ENCODE measurements around the gene LZTR1. TPM values are rescaled to one million over a fixed set of nuclear protein-coding genes. Genes with fewer than 3 reads are reported as not detected.

The LZTR1 gene
- total RNA-seq, 8 experiments from 2014 or later = 19.0 to 47.1 (median 26.0) TPM

DNA sequence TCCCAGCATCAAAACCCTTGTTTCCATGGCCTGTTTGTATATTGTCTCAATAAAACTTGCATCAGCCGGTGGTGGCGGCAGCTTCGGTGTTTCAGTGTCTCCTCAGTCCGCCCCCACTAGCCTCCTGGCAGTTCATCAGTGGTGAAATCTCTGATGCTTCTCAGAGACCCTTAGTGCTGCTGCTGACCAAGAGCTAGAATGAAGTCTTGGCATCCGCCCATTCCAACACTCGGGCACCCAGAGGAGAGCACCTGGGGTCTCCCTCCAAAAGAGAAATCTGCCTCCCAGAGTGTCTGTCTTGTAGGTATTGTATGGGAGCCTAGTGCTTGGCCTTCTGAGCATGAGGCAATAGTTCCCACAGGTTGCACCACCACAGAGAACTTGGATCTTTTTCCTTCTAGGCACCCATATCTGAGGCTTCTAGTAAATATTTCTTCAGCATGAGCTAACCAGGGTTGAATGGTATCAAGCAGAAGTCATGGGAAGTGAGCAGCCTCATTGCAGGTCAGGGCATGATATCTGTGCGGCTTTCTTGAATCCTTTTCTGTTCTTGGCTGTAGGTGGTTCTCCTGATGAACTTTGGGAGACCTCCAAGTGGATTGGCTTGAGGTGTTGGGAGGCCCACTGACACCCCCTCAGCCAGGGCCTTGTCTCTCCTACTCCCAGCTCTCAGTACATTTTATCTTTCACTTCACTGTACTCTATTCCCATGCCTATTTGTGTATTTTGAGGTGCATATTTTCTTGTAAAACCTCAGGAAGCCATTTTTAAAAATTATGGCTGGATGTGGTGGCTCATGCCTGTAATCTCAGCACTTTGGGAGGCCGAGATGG lies 28.2 kb upstream of the LZTR1 start:
- no peak for ATAC-seq (replicated peaks in 6 of 8)
- Histone ChIP-seq H3K4me1 (replicated peaks in 1 of 2) (peaks cover 10 to 14% of the 10 kb centered on the region in 2 donors), H3K27ac (no peak overlapping the region), H3K4me3 (no peak overlapping the region)
- 83 to 100% (median 93%) methylated on average over 1 to 8 of the region's 8 CpGs; no CpG with 5 or more reads in 2 of the 10 experiments for WGBS, 10 experiments
- in situ Hi-C loops (cut with MboI; ENCODE audit: low pct_unique_long_range_greater_than_20kb in 2 of 9, low sequenced_read_pairs in 9 of 9, unreplicated experiment in 9 of 9) = no loop called here

DNA sequence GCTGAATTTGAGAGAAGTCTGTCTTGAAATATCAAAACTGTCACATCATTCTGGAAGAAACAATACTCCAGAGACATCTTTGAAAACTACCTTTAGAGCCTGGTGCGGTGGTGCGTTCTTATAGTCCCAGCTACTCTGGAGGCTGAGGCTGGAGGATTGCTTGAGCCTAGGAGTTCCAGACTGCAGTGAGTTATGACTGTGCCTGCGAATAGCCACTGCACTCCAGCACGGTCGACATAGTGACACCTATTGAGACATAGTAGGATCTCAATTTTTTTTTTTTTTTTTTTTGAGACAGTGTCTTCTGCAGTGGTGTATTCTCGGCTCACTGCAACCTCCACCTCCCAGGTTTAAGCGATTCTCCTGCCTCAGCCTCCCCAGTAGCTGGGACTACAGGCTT lies 26.5 kb upstream of the LZTR1 start:
- 0 to 100% (median 90%) methylated on average over 1 to 2 of the region's 7 CpGs; no CpG with 5 or more reads in 3 of the 10 experiments for WGBS, 10 experiments
- no peak overlapping the region for H3K4me3 ChIP-seq
- in situ Hi-C loops (cut with MboI; ENCODE audit: low pct_unique_long_range_greater_than_20kb in 2 of 9, low sequenced_read_pairs in 9 of 9, unreplicated experiment in 9 of 9) = no loop called here
- no peak overlapping the region for H3K27ac ChIP-seq
- no peak for ATAC-seq (replicated peaks in 6 of 8)
- H3K4me1 ChIP-seq (replicated peaks in 1 of 2) = peaks cover 10 to 14% of the 10 kb centered on the region in 2 donors

DNA sequence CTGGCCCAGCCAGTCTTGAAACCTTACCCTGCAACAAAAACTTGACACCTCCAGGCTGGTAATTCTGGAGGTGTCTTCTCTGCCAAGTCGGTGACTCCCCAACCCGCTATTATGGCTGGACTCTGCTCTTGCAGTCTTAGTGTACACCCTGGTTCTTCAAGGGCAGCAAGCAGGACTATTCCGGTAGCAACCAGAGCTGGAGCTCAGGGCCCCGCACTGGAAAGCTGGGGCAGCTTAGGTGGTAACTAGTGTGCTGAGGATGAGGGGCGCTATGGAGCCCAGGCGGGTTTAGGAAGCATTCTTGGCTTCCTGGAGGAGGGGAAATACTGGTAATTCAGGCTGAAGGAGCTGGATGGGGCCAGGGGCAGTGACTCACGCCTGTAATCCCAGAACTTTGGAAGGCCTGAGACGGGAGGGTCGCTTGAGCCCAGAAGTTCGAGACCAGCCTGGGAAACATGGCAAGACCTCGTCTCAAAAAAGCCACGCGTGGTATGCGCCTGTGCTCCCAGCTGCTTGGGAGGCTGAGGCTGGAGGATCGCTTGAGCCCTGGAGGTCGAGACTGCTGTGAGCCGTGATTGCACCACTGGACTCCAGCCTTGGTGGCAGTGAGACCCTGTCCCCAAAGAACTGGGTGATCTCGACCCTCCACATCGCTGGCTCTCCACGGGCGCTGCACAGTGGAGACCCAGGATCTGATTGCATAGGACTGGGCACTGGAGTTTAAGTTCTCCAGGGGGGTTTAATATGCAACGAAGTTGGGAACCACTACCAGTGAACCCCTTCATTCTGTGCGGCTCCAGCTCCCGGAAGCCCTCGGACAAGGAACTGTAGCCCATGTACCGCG lies 25.6 kb upstream of the LZTR1 start:
- WGBS, 10 experiments = 10 to 100% (median 50%) methylated on average over 1 to 11 of the region's 27 CpGs; no CpG with 5 or more reads in 3 of the 10 experiments

DNA sequence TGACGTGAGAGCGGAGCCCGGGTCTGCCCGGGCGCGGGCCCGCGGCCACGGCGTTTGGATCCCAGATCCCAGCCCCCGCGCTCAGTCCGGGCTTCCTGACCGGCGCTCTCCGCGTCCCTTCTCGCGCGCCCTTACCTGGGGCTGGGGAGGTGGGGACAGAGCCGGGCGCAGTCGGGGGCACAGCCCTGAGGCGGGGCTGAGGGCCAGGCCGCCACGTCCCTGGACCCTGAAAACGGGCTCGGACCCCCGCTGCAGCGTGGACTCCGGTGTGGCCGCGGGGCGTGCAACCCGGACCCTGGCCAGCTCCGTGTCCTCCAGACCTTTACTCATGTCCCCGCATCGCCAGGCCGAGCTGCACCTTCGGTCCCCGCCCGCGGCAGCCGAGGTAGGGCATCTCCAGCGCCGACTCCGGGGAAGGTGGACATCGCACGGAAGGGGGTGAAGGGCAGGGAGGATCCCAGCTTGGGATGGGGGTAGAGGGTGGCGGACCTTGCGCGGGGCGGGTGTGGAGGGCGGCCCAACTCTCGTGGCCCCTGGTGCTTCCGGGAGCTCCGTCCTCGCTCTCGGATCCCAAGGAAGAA lies 24.9 kb upstream of the LZTR1 start:
- Histone ChIP-seq H3K27ac (peak overlapping the region in 1 of 2 donors; percentile 15), H3K4me3 (peak overlapping the region in 4 of 5 donors; percentile 2 to 25 (median 16)), H3K4me1 (replicated peaks in 1 of 2) (peaks cover 6 to 14% of the 10 kb centered on the region in 2 donors)
- peak; percentile 41 to 57 (median 54) for ATAC-seq (replicated peaks in 6 of 8)
- in situ Hi-C loops (cut with MboI; ENCODE audit: low pct_unique_long_range_greater_than_20kb in 2 of 9, low sequenced_read_pairs in 9 of 9, unreplicated experiment in 9 of 9) = no loop called here
- no CpG with 5 or more reads among the region's 59 CpGs for WGBS, 10 experiments

More for the DNA sequence above, 25.6 kb upstream of the LZTR1 start:
- peaks cover 7 to 14% of the 10 kb centered on the region in 2 donors for H3K4me1 ChIP-seq (replicated peaks in 1 of 2)
- peak in 3 of 8 experiments; percentile 1 to 4 (median 4) for ATAC-seq (replicated peaks in 6 of 8)
- peak overlapping the region in 1 of 5 donors; percentile 25 for H3K4me3 ChIP-seq
- in situ Hi-C loops (cut with MboI; ENCODE audit: low pct_unique_long_range_greater_than_20kb in 2 of 9, low sequenced_read_pairs in 9 of 9, unreplicated experiment in 9 of 9) = no loop called here
- peak overlapping the region in 1 of 2 donors; percentile 15 for H3K27ac ChIP-seq

DNA sequence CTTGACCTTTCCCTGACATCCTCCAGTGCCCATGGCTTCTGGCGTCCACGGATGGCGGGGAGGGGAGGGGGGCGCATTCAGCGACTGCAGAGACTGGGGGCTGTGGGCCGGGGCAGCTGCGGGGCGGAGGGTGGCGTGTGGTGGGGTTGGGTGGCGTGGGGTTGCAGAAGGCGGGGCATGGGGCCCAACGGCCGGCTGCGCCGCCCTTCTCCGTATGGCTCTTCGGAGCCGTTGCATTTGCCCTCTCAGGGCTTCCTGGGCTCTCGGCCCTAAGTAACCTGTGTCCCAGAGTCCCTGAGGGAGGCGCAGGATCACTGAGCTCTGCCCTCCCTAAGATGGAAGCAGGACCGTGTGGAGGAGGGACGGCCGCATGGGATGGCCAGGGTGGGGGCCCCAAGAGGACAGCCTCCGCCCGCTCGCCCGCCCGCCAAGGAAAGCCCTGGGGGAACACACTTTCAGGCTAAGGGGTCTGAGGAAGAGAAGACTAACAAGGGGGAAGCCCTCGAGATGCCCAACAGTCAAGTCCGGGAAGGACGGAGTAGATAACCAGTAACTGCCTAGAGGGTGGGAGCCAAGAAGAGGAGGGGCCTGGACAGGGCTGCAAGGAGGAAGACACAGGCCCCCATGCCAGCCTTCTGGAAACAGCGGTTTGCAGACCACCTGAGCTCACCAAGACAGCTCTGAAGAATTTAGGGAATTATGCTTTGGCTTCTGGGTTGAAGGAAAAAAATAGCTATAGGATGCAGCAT lies 24.2 kb upstream of the LZTR1 start:
- peak; percentile 43 to 71 (median 58) for ATAC-seq (replicated peaks in 6 of 8)
- WGBS, 10 experiments = 7 to 70% (median 27%) methylated on average over 1 to 3 of the region's 32 CpGs; no CpG with 5 or more reads in 6 of the 10 experiments
- Histone ChIP-seq H3K27ac (peak overlapping the region in 1 of 2 donors; percentile 1), H3K4me1 (replicated peaks in 1 of 2) (peaks cover 6 to 14% of the 10 kb centered on the region in 2 donors), H3K4me3 (peak overlapping the region in 4 of 5 donors; percentile 2 to 25 (median 16))
- in situ Hi-C loops (cut with MboI; ENCODE audit: low pct_unique_long_range_greater_than_20kb in 2 of 9, low sequenced_read_pairs in 9 of 9, unreplicated experiment in 9 of 9) = no loop called here

DNA sequence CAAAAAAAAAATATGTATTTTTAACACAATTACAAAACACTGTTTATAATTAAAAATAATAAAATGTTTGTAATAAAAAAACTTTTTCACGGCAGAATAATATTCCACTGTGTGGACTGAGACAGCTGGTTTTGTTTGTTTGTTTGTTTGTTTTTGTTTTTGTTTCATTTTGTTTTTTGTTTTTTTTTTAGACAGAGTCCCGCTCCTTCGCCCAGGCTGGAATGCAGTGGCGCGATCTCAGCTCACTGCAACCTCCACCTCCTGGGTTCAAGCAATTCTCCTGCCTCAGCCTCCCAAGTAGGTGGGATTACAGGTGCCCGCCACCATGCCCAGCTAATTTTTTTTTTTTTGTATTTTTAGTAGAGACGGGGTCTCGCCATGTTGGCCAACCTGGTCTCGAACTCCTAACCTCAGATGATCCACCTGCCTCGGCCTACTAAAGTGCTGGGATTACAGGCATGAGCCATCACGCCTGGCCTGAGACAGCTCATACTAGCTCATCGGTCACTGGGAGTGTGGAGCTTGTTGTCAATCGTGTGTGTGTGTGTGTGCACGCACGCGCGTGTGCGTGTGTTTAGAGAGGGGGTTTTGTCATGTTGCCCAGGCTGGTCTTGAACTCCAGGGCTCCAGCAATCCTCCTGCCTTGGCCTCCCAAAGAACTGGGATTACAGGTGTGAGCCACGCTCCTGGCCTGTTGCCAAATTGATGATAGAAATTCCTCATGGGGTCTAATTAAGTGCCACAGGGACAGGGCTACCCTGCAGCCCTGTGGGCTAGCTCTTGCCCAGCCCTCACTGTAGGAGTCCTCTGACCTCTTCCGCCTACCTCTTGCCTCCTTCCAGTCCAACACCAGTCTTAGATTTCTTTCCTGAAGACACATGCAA lies 22.3 kb upstream of the LZTR1 start:
- no peak for ATAC-seq (replicated peaks in 6 of 8)
- 89 to 100% (median 99%) methylated on average over 4 to 16 of the region's 20 CpGs for WGBS, 10 experiments
- peaks cover 6 to 16% of the 10 kb centered on the region in 2 donors for H3K4me1 ChIP-seq (replicated peaks in 1 of 2)
- in situ Hi-C loops (cut with MboI; ENCODE audit: low pct_unique_long_range_greater_than_20kb in 2 of 9, low sequenced_read_pairs in 9 of 9, unreplicated experiment in 9 of 9) = no loop called here
- H3K4me3 ChIP-seq = no peak overlapping the region
- H3K27ac ChIP-seq = no peak overlapping the region

DNA sequence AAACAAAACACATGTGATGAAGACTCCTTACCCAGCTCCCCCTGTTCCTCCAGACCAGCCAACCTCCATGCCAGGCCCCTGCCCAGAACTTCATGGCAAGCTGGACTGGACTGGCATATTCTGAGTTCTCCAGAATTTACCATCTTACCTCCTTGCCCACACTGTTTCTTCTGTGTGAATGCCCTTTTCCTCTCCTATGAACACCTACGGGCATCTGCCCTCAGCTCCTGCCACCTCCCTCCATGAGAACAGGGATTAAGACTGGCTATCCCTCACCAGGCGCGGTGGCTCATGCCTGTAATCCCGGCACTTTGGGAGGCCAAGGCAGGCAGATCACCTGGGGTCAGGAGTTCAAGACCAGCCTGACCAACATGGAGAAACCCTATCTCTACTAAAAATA lies 21.5 kb upstream of the LZTR1 start:
- Histone ChIP-seq H3K4me1 (replicated peaks in 1 of 2) (peaks cover 6 to 16% of the 10 kb centered on the region in 2 donors), H3K4me3 (no peak overlapping the region), H3K27ac (no peak overlapping the region)
- WGBS, 10 experiments = 85 to 90% methylated on average over 2 to 4 of the region's 4 CpGs; no CpG with 5 or more reads in 8 of the 10 experiments
- no peak for ATAC-seq (replicated peaks in 6 of 8)
- in situ Hi-C loops (cut with MboI; ENCODE audit: low pct_unique_long_range_greater_than_20kb in 2 of 9, low sequenced_read_pairs in 9 of 9, unreplicated experiment in 9 of 9) = no loop called here

DNA sequence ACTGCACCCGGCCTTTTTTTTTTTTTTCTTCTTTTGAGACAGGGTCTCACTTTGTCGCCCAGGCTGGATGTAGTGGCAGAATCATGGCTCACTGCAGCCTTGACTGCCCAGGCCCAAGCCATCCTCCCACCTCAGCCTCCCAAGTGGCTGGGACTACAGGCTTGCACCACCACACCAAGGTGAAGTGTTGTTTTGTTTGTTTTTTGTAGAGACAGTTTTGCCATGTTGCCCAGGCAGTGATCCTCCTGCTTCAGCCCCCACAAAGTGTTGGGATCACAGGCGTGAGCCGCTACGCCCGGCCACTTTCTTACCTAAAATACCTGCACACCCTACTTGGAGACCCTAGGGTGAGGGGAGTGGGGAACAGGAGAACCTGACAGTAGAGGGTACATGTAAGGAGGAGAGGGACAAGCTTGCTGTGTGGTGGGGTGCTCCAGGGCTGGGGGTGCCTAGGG lies 19.6 kb upstream of the LZTR1 start:
- 40 to 100% (median 96%) methylated on average over 1 to 4 of the region's 6 CpGs; no CpG with 5 or more reads in 7 of the 10 experiments for WGBS, 10 experiments
- no peak for ATAC-seq (replicated peaks in 6 of 8)
- in situ Hi-C loops (cut with MboI; ENCODE audit: low pct_unique_long_range_greater_than_20kb in 2 of 9, low sequenced_read_pairs in 9 of 9, unreplicated experiment in 9 of 9) = no loop called here
- Histone ChIP-seq H3K4me3 (no peak overlapping the region), H3K4me1 (replicated peaks in 1 of 2) (peaks cover 6 to 16% of the 10 kb centered on the region in 2 donors), H3K27ac (no peak overlapping the region)

DNA sequence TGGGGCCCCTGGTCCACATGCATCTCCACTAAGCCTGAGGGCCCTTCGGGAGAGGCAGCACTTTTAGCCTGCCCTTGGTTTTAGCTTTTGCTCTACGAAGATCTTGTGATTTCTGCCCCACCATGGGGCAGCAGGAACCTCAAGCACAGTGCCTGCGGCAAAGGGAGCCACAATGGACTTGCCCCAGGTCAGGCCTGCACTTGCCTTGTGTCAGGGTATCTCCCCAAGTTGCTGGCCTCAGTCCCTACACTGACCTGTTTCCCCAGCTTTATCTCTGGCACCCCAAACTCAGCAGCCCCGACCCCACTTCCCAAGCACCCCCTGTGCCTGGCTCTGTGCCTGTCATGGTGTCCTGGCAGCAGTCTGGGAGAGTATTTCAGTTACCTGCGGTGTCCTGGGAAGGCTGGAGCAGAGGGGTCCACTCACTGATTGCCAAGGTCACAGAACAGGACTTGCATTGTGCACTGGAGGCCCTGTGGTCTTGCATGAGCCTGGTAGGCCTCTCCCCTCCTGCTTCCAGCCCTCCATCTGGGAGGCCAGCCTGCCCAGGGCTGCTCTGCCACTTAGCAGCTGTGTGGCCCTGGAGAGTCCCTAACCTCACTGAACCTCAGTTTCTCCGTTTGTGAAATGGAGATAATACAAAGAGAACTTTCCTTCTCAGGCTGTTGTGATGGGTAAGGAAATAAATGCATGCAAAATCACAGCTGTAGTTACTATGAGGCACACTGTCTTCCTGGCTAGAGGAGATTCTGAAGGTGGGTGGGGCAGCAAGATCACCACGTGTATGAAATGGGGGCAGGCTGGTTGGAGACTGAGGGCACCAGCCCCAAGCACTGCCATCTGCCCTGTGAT lies 18.7 kb upstream of the LZTR1 start:
- Histone ChIP-seq H3K27ac (no peak overlapping the region), H3K4me3 (no peak overlapping the region), H3K4me1 (replicated peaks in 1 of 2) (peaks cover 0 to 13% of the 10 kb centered on the region in 2 donors)
- peak in 2 of 8 experiments; percentile 34 to 46 for ATAC-seq (replicated peaks in 6 of 8)
- WGBS, 10 experiments = 60 to 95% (median 73%) methylated on average over 1 to 4 of the region's 7 CpGs; no CpG with 5 or more reads in 6 of the 10 experiments
- in situ Hi-C loops (cut with MboI; ENCODE audit: low pct_unique_long_range_greater_than_20kb in 2 of 9, low sequenced_read_pairs in 9 of 9, unreplicated experiment in 9 of 9) = no loop called here

DNA sequence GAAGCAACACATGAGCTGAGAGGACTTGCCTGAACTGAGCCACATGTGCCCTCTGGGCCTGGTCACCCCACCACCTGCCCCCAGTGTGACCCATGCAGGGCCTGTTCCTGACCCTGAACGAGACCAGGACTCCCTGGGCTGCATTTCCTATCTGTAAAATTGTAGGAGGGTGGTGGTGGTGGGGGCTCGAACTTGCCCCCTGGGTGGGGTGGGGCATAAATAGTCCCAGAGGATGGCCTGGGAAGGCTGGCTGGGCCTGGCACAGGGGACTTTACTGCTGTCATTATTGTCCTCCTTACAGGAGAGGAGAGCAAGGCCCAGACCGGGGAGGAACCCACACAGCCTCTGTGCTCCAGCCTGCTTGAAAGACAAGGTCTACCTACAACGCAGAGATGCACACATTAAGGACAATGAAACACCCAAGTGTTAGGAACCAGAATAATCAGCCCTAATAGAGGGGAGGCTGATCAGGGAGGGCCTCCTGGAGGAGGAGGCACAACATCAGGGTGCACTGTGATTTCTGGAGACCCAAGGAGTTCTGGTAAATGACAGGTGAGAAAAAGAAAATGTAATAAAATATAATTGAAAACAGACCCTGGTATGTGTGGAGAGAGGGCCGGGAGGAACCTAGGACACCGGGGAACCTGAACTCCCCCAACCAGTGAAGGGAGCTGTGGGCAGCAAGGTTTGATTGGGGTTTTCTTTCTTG lies 17.9 kb upstream of the LZTR1 start:
- peaks cover 0 to 13% of the 10 kb centered on the region in 2 donors for H3K4me1 ChIP-seq (replicated peaks in 1 of 2)
- peak overlapping the region in 3 of 5 donors; percentile 20 to 25 (median 21) for H3K4me3 ChIP-seq
- no peak overlapping the region for H3K27ac ChIP-seq
- WGBS, 10 experiments = 20 to 57% (median 43%) methylated on average over 1 to 4 of the region's 6 CpGs; no CpG with 5 or more reads in 3 of the 10 experiments
- in situ Hi-C loops (cut with MboI; ENCODE audit: low pct_unique_long_range_greater_than_20kb in 2 of 9, low sequenced_read_pairs in 9 of 9, unreplicated experiment in 9 of 9) = no loop called here
- peak in 2 of 8 experiments; percentile 2 to 3 for ATAC-seq (replicated peaks in 6 of 8)

Data from motor neuron (in vitro differentiated cells).